GM12801 (cell line): Measurements from ENCODE around the gene DDX39A.

ENCODE experiments used
- TF ChIP-seq, protein P1 (sequence below): IDR thresholded peaks from one replicate; pipeline ENCODE4 v1.5.1; 2011; ENCODE audit warnings: control low read depth; ENCODE audit not compliant: insufficient read length; ENCODE audit errors: extremely low read depth

DDX39A gene

DNA sequence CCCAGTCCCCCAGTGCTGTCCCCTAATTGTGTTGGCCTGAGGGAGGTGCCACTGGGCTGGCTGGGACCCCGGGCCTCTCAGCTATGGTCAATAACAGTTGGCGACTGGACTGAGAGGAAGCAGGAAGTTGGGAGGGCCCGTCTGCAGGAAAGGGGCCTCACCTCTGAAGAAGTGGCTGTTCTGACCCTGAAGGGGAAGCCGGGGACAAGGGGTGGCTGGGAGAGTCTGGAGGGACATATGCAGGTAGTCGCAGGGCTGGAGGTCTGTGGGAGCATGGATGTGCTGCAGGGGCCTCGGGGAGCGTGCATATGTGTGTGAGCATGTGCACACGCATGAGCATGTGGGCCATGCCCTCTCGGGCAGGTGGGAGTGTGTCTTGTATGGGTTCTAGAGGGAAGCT lies 19.9 kb upstream of the DDX39A start:
- TF ChIP-seq, protein P1, sequence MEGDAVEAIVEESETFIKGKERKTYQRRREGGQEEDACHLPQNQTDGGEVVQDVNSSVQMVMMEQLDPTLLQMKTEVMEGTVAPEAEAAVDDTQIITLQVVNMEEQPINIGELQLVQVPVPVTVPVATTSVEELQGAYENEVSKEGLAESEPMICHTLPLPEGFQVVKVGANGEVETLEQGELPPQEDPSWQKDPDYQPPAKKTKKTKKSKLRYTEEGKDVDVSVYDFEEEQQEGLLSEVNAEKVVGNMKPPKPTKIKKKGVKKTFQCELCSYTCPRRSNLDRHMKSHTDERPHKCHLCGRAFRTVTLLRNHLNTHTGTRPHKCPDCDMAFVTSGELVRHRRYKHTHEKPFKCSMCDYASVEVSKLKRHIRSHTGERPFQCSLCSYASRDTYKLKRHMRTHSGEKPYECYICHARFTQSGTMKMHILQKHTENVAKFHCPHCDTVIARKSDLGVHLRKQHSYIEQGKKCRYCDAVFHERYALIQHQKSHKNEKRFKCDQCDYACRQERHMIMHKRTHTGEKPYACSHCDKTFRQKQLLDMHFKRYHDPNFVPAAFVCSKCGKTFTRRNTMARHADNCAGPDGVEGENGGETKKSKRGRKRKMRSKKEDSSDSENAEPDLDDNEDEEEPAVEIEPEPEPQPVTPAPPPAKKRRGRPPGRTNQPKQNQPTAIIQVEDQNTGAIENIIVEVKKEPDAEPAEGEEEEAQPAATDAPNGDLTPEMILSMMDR = no peak

DNA sequence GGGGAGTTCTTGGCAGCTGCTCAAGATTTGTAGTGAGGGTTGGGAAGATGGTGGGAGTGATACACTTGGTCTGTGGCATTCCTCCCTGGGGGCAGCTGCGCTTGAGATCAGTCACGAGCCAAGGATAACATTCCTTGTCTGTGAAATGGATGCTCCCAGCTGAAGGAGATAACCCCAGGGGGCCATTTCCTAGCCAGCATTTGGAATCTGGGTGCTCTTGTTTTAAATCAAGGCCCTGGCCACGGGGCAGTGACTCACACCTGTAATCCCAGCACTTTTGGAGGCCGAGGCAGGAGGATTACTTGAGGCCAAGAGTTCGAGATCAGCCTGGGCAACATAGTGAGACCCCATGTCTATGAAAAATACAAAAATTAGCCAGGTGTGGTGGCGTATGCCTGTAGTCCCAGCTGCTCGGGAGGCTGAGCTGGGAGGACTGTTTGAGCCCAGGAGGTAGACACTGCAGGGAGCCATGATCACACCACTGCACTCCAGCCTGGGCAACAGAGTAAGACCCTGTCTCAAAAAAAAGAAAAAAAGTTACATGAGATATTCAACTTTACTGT lies 18.5 kb upstream of the DDX39A start:
- TF ChIP-seq, protein P1 = no peak

DNA sequence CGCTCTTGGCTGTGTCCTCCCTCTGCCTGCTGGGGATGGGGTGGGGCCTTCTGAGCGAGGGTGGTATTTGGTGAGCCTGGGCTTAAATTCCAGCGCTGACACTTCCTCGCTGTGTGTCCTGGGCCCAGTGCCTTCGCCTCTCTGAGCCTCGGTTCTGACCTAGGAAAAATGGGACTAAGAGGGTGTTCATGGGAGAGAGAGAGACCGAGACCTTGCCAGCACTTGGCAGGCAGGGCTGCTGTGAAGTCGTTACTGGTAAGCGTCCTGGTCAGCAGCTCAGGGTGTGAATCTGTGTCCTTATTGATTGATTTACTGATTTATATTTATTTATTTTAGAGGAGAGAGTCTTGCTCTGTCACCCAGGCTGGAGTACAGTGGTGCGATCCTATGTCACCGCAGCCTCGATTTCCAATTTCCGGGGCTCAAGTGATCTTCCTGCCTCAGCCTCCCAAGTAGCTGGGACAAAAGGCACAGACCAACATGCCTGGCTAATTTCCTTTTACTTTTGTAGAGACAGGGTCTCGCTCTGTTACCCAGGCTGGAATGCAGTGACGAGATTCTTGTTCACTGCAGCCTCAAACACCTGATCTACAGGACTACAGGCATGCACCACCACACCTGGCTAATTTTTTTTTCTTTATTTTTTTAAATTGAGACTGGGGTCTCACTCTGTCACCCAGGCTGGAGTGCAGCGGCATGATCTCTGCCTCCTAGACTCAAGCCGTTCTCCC lies 16.3 kb upstream of the DDX39A start:
- TF ChIP-seq, protein P1 = no peak

DNA sequence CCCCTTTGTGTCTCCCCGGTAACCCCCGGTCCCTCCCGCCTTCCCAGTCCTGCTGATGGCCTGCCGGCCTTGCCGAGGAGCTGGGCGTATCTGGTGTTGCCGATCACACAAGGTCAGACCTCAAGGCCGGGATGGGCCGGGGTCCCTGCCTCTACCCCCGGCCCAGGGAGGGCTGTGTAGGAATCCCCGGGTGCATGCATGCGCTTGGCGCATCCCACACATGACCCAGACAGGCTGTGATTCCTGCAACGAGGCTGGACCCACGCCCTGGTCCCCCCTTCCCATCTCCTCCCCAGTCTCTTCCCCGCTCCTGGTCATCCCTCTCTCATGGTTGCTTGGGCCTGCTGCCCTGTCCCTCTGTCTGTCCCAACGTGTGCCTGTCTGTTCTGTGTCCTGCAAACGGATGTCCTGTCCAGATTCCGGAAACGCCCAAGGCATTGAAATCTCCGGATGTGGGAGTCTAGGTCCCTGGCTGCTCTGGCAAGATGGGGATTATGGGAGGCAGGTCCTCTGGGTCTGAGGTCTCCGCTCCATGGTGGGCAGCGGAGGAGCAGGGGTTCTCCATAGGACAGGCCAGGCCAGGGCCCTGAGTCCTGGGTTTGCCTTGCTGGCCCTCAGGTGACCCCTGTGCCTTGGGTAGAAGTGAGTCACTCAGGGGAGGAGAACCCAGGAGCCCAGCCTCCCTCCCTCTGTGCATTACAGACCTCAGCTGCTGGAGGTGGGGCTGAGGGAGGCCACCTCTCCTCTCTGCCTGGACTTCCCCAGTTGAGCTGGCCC lies 15.6 kb upstream of the DDX39A start:
- TF ChIP-seq, protein P1 = no peak

DNA sequence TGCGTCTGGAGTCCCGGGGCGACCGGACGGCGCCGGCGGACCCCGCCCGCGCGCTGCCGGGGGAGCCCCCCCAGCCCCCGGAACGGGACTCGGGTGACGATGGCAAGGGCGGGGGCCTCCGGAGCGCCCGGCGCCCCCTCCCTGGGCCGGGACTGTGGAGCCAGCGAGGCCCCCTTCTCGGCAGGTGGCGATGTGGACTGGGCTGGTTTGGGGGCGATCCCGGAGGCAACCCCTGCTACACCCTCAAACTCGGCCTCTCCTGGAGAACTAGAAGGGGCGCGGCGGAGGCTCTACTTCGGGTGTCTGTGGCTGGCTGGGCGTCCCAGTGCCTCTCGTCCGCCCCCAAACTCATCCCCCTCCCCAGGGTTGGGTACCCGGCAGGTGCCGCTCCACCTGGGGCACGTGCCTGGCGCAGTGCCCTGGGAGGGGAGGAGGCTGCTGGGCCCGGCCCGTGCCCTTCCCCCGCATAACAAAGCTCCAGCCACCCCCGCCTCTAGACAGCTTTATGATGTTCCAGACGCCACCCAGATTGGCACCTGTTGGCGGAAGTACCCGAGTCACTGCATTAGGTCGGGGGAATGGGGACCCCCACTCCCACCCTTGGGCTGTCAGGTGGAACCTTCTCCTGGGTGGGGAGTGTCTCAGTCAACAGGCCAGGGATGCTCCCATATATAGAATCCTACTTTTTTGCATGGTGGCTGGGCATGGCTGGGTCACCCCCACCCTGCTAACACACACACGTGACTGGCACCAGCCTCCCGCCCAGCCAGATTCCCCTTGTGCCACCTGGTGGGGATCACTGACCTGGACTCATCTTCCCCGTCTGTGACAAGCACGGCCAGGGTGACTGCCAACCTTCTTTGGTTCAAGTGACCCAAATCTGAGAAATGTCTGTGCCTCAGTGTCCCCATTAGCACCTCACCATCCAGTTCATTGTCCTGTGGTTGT lies 14.7 kb upstream of the DDX39A start:
- TF ChIP-seq, protein P1 = no peak

DNA sequence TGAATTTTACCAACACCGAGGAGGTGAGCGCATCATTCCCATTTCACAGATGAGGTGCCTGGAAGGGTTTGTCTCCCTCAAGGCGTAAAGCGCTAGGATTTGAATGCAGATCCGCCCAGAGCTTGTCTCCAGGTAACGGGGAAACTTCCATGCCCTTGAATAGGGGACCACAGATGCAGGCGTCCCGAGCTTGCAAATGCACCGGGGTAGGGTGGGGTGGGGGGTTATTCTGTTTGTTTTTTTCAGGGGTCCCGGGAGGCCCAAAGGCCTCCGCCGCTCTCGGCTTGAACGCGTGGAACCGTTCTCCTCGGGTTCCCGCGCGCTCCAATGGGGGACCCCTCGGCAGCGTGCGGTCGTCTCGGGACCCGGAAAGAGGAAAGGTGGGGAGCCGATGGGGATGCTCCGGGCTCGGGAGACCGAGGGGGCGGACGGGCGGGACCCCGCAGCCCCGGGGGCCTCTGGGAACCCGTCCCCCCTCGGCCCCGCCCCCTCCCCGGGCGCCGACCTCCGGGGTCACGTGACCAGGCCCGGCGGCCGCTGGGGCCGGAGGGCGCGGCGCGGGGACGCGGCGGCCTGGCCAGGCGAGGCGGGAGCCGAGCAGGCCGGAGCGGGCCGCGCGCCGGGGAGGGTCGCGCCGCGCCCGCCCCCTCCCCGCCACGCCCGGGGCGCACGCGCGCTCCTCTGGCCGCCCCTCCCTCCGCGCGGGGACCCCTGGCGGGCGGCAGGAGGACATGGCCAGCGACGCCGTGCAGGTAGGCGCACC lies 13.8 kb upstream of the DDX39A start, which contains the start of gene PKN1:
TSS of gene PKN1 (plus strand) at position 516 of the 763 bp plus-strand sequence. CDS start at position 732, 216 bp downstream.
- TF ChIP-seq, protein P1 = no peak
